Keratinocyte (primary cell): ENCODE results near the gene FAT4. TPM values are rescaled to one million over a fixed set of nuclear protein-coding genes. Genes with fewer than 3 reads are reported as not detected.

Experiments used
- DNase-seq: peaks from one replicate; pipeline ENCODE4 v3.0.0-alpha.2; 2011; ENCODE audit warnings: low read depth, missing footprints, low spot score
- FAIRE-seq: peaks from 2 replicates; lab custom pipeline; 2011; peaks lifted over from hg19 to GRCh38; lab: Jason Lieb, UNC
- H2AFZ ChIP-seq: 2 replicates; pipeline ENCODE4 v1.6.0; 2012; ENCODE audit warnings: low read length, control low read depth, inconsistent platforms; ENCODE audit not compliant: control insufficient read depth
- H3K27ac ChIP-seq: 2 replicates; pipeline ENCODE4 v1.5.1; 2011; ENCODE audit warnings: low read length; ENCODE audit not compliant: control insufficient read depth, insufficient read depth
- H3K27me3 ChIP-seq: 3 replicates; pipeline ENCODE4 v1.6.0; 2011; ENCODE audit warnings: low read length; ENCODE audit not compliant: control insufficient read depth, insufficient read depth; ENCODE audit errors: extremely low read depth
- H3K36me3 ChIP-seq, 2 experiments: 2 replicates in 1 of 2; 3 replicates in 1 of 2; pipeline ENCODE4 v1.5.1; 2011; ENCODE audit warnings: low read length in 2 of 2, mild to moderate bottlenecking in 1 of 2; ENCODE audit not compliant: control insufficient read depth in 2 of 2, insufficient read depth in 2 of 2; ENCODE audit errors: extremely low read depth in 1 of 2
- H3K4me1 ChIP-seq: 3 replicates; pipeline ENCODE4 v1.5.1; 2011; ENCODE audit warnings: low read length; ENCODE audit not compliant: control insufficient read depth, insufficient read depth; ENCODE audit errors: extremely low read depth
- H3K4me2 ChIP-seq: 3 replicates; pipeline ENCODE4 v1.6.0; 2011; ENCODE audit warnings: low read depth, low read length; ENCODE audit not compliant: control insufficient read depth, insufficient read depth; ENCODE audit errors: extremely low read depth
- H3K4me3 ChIP-seq, 3 experiments: fragments of 200-600 bp in 1 of 3; sonication (generic) in 1 of 3; 2 replicates in 2 of 3; 3 replicates in 1 of 3; pipeline ENCODE4 v1.5.1; 2011 to 2016; ENCODE audit warnings: low read length in 3 of 3, mild to moderate bottlenecking in 3 of 3, control low read depth in 2 of 3, inconsistent platforms in 1 of 3, low read depth in 1 of 3, mixed read lengths in 1 of 3, mixed run types in 1 of 3, moderate library complexity in 1 of 3; ENCODE audit not compliant: control insufficient read depth in 2 of 3, insufficient read depth in 2 of 3; ENCODE audit errors: extremely low read depth in 1 of 3
- H3K79me2 ChIP-seq: 2 replicates; pipeline ENCODE4 v1.6.0; 2012; ENCODE audit warnings: low read length; ENCODE audit not compliant: control insufficient read depth, insufficient read depth
- H3K9ac ChIP-seq: 3 replicates; pipeline ENCODE4 v1.6.0; 2011; ENCODE audit warnings: low read length; ENCODE audit not compliant: control insufficient read depth, insufficient read depth; ENCODE audit errors: extremely low read depth
- H3K9me1 ChIP-seq: 3 replicates; pipeline ENCODE4 v1.6.0; 2011; ENCODE audit warnings: low read length; ENCODE audit not compliant: control insufficient read depth, insufficient read depth; ENCODE audit errors: extremely low read depth
- H3K9me3 ChIP-seq: 2 replicates; pipeline ENCODE4 v1.5.1; 2012; ENCODE audit warnings: low read depth, low read length; ENCODE audit not compliant: control insufficient read depth
- H4K20me1 ChIP-seq: 3 replicates; pipeline ENCODE4 v1.6.0; 2011; ENCODE audit warnings: low read length; ENCODE audit not compliant: control insufficient read depth, insufficient read depth; ENCODE audit errors: extremely low read depth
- EZH2 ChIP-seq: IDR thresholded peaks from one replicate; pipeline ENCODE4 v1.6.1; 2012; ENCODE audit warnings: inconsistent platforms, mild to moderate bottlenecking, low read length, moderate library complexity
- dilution Hi-C: fragments of 300-500 bp; cut with MboI; formaldehyde crosslinking; loops from one replicate; pipeline ENCODE4 v1.7.0; 2020; ENCODE audit warnings: low sequenced_read_pairs; ENCODE audit not compliant: extremely low pct_ligation_motif_present
- polyA plus RNA-seq, 5 experiments: library from polyadenylated mRNA; depleted of rRNA in 3 of 5; stranded (reverse) in 3 of 5; stranded (forward) in 1 of 5; unstranded in 1 of 5; fragments of >200 nt; gene quantifications; 1 replicate in 1 of 5; 2 replicates in 3 of 5; 3 replicates in 1 of 5; pipeline versions ENCODE4 v1.2.1 to v1.2.3, GENCODE V29; 2011 to 2012; ENCODE audit warnings: missing spikeins in 2 of 5, low read depth in 1 of 5, low replicate concordance in 1 of 5
- TF ChIP-seq, protein P1 (sequence below), 3 experiments: IDR thresholded peaks in 1 of 3; conservative IDR thresholded peaks in 1 of 3; optimal IDR thresholded peaks in 1 of 3; 2 replicates in 2 of 3; 3 replicates in 1 of 3; pipeline versions ENCODE3 to v1.5.1; 2011; ENCODE audit warnings: low read length in 3 of 3, mild to moderate bottlenecking in 3 of 3, moderate library complexity in 2 of 3, control low read depth in 1 of 3, inconsistent platforms in 1 of 3; ENCODE audit not compliant: insufficient read depth in 2 of 3; ENCODE audit errors: extremely low read depth in 1 of 3

Gene FAT4
- polyA plus RNA-seq, 1 donor (not counting 4 experiments of a cell fraction or from before 2014, with no cell fraction given): 1.6 TPM

DNA sequence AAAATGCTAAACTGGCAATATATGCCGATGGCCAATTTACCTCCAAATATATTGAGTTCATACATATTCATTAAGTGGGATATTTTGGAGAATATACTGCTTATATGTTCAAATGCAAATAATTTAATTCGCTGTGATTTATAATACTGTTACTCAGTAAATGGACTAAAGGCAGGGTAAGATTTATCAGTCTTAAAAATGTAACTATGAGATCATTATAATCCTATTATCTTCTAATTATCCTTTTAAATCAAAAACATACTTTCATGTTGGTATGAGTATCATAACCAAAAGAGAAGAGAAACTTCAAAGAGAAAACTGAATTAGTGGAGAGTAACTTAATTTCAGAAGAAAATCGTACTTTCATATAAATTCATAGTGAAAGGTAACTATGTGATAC lies 44.6 kb downstream of the FAT4 start:
- Histone ChIP-seq H3K9me3 (no peaks in the 10 kb centered on the region), H3K9ac (no peak overlapping the region), H3K79me2 (no peaks in the 10 kb centered on the region), H3K4me2 (no peak overlapping the region), H3K27me3 (no peaks in the 10 kb centered on the region), H4K20me1 (no peaks in the 10 kb centered on the region), H3K4me1 (no peaks in the 10 kb centered on the region), H3K36me3 (no peaks in the 10 kb centered on the region), H3K9me1 (no peaks in the 10 kb centered on the region), H2AFZ (no peak overlapping the region), H3K27ac (no peak overlapping the region), H3K4me3 (no peak overlapping the region)
- DNase-seq: no peak
- FAIRE-seq: no peak
- dilution Hi-C loops: no loop called here
- no peak for TF ChIP-seq EZH2
- TF ChIP-seq, protein P1, sequence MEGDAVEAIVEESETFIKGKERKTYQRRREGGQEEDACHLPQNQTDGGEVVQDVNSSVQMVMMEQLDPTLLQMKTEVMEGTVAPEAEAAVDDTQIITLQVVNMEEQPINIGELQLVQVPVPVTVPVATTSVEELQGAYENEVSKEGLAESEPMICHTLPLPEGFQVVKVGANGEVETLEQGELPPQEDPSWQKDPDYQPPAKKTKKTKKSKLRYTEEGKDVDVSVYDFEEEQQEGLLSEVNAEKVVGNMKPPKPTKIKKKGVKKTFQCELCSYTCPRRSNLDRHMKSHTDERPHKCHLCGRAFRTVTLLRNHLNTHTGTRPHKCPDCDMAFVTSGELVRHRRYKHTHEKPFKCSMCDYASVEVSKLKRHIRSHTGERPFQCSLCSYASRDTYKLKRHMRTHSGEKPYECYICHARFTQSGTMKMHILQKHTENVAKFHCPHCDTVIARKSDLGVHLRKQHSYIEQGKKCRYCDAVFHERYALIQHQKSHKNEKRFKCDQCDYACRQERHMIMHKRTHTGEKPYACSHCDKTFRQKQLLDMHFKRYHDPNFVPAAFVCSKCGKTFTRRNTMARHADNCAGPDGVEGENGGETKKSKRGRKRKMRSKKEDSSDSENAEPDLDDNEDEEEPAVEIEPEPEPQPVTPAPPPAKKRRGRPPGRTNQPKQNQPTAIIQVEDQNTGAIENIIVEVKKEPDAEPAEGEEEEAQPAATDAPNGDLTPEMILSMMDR (optimal IDR thresholded peaks at IDR 0.05 in 1 of 3, IDR thresholded peaks at IDR 0.05 in 1 of 3, conservative IDR thresholded peaks at IDR 0.05 in 1 of 3; ENCODE audit: extremely low read depth in 1 of 3, insufficient read depth in 2 of 3, low read length in 3 of 3): no peak

DNA sequence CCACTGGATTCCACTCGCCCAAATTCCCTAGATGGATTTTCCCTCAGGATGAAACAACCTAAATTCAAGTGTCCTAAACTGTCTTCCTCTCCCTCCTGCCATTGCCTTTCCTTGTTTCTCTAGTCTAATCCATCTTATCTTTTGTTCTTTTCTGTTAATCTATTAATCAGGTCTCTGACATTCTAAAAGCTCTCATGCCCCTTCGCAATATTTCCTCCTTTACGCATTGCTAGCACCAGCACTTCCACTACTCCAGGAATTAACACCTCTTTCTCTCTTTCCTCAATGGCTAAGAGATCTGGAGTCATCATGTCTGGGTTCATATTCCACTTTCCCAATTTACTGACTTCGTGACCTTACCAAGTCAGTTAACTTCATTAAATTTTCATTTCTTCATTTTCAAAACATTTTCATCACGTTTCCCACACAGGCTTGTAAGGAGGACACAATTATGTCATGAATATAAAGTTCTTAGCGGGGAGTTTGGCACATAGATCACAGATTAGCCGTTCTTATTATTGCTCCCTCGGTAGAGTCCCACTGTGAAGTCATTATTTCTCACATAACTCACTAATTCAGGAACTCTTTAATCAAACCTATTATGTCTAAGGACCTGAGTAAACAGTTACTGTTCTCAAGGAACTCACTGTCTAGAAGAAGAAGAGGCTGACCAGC lies 45.3 kb downstream of the FAT4 start:
- TF ChIP-seq, protein P1 (optimal IDR thresholded peaks at IDR 0.05 in 1 of 3, IDR thresholded peaks at IDR 0.05 in 1 of 3, conservative IDR thresholded peaks at IDR 0.05 in 1 of 3; ENCODE audit: extremely low read depth in 1 of 3, insufficient read depth in 2 of 3, low read length in 3 of 3): no peak
- H3K79me2 ChIP-seq: no peaks in the 10 kb centered on the region
- no peak overlapping the region for H3K27ac ChIP-seq
- H3K4me2 ChIP-seq: no peak overlapping the region
- no peaks in the 10 kb centered on the region for H3K36me3 ChIP-seq
- DNase-seq: no peak
- no peaks in the 10 kb centered on the region for H3K9me1 ChIP-seq
- no peak overlapping the region for H3K9ac ChIP-seq
- H4K20me1 ChIP-seq: no peaks in the 10 kb centered on the region
- no peaks in the 10 kb centered on the region for H3K27me3 ChIP-seq
- no peaks in the 10 kb centered on the region for H3K9me3 ChIP-seq
- H2AFZ ChIP-seq: peak overlapping the region; percentile 9
- dilution Hi-C loops: no loop called here
- FAIRE-seq: no peak
- H3K4me3 ChIP-seq: no peak overlapping the region
- no peaks in the 10 kb centered on the region for H3K4me1 ChIP-seq
